Activated B cell treated with CpG ODN at 0.5 μM for 24 hours (primary cell): ENCODE measurements around the gene EXOSC5. TPM values are rescaled to one million over a fixed set of nuclear protein-coding genes. Genes with fewer than 3 reads are reported as not detected.

Source experiments
- ATAC-seq: fragments of 200-7000 bp; cut with Tn5 transposase; one replicate; pipeline ENCODE4 v1.10.0; 2021; ENCODE audit warnings: low read depth, mild to moderate bottlenecking, moderate library complexity
- CTCF ChIA-PET: fragments of 350-600 bp; sonication (Branson Sonifier 250); formaldehyde crosslinking; loops from one replicate; lab custom pipeline; 2021; ENCODE audit warnings: antibody characterized with exemption; lab: Charles Lee
- POLR2A ChIA-PET: fragments of 350-600 bp; sonication (Branson Sonifier 250); formaldehyde crosslinking; loops from one replicate; lab custom pipeline; 2021; ENCODE audit warnings: antibody characterized with exemption; lab: Charles Lee
- DNase-seq: peaks from one replicate; pipeline ENCODE4 v3.0.0; 2022
- H3K27ac Mint-ChIP-seq: one replicate; pipeline ENCODE4 v1.8.0; 2020; ENCODE audit warnings: mixed read lengths
- H3K27me3 Mint-ChIP-seq: one replicate; pipeline ENCODE4 v1.8.0; 2021; ENCODE audit warnings: mixed read lengths
- H3K36me3 Mint-ChIP-seq: one replicate; pipeline ENCODE4 v1.8.0; 2021; ENCODE audit warnings: low read depth, mixed read lengths
- H3K4me1 Mint-ChIP-seq: one replicate; pipeline ENCODE4 v1.8.0; 2021; ENCODE audit warnings: mixed read lengths
- H3K4me3 Mint-ChIP-seq: one replicate; pipeline ENCODE4 v1.8.0; 2020; ENCODE audit warnings: mild to moderate bottlenecking, mixed read lengths
- H3K9me3 Mint-ChIP-seq: one replicate; pipeline ENCODE4 v1.8.0; 2020; ENCODE audit warnings: mixed read lengths
- CTCF ChIP-seq: fragments of 200-600 bp; IDR thresholded peaks from one replicate; pipeline ENCODE4 v1.8.0; 2022; ENCODE audit warnings: antibody characterized with exemption, mild to moderate bottlenecking
- intact Hi-C: fragments of 100-400 bp; cut with micrococcal nuclease; formaldehyde crosslinking; loops from one replicate; pipeline ENCODE4 v1.15.1; 2024
- total RNA-seq: library from RNA; stranded (reverse); gene quantifications from 2 replicates; pipeline ENCODE4 v1.2.3, GENCODE V29; 2022

The EXOSC5 gene
- total RNA-seq, 1 donor from 2014 or later, result 30.1 TPM

GRCh38 chr19:41415154-41415571 is 18.0 kb upstream of the EXOSC5 start:
- intact Hi-C loops, result no loop called here
- POLR2A ChIA-PET, result no interaction called here
- H3K9me3 Mint-ChIP-seq, result no peaks in the 10 kb centered on the region
- CTCF ChIA-PET, result no interaction called here
- no peak for TF ChIP-seq CTCF
- no peak overlapping the region for H3K27ac Mint-ChIP-seq
- H3K4me3 Mint-ChIP-seq, result no peak overlapping the region
- H3K4me1 Mint-ChIP-seq, result peaks cover 1% of the 10 kb centered on the region
- ATAC-seq, result no peak
- H3K36me3 Mint-ChIP-seq, result peaks cover 75% of the 10 kb centered on the region
- DNase-seq, result no peak
- H3K27me3 Mint-ChIP-seq, result no peaks in the 10 kb centered on the region

GRCh38 chr19:41414461-41414860 is 17.3 kb upstream of the EXOSC5 start:
- Mint-ChIP-seq H3K36me3 (peaks cover 71% of the 10 kb centered on the region), H3K27ac (no peak overlapping the region), H3K4me3 (no peak overlapping the region), H3K9me3 (no peaks in the 10 kb centered on the region), H3K27me3 (no peaks in the 10 kb centered on the region), H3K4me1 (peaks cover 7% of the 10 kb centered on the region)
- no peak for DNase-seq
- CTCF ChIA-PET, result no interaction called here
- intact Hi-C loops, result no loop called here
- TF ChIP-seq CTCF, result no peak
- POLR2A ChIA-PET, result no interaction called here
- ATAC-seq, result no peak

GRCh38 chr19:41413947-41414346 is 16.8 kb upstream of the EXOSC5 start:
- ATAC-seq (no peak), DNase-seq (no peak)
- H3K27me3 Mint-ChIP-seq, result no peaks in the 10 kb centered on the region
- H3K9me3 Mint-ChIP-seq, result no peaks in the 10 kb centered on the region
- no peak overlapping the region for H3K27ac Mint-ChIP-seq
- H3K4me3 Mint-ChIP-seq, result no peak overlapping the region
- ChIA-PET CTCF (no interaction called here), POLR2A (no interaction called here)
- peaks cover 10% of the 10 kb centered on the region for H3K4me1 Mint-ChIP-seq
- TF ChIP-seq CTCF, result no peak
- intact Hi-C loops, result no loop called here
- peaks cover 66% of the 10 kb centered on the region for H3K36me3 Mint-ChIP-seq

- H3K27ac Mint-ChIP-seq, result no peak overlapping the region
- ATAC-seq (no peak), DNase-seq (no peak)
- peaks cover 10% of the 10 kb centered on the region for H3K4me1 Mint-ChIP-seq
- intact Hi-C loops, result no loop called here
- CTCF ChIA-PET, result no interaction called here
- H3K36me3 Mint-ChIP-seq, result peaks cover 56% of the 10 kb centered on the region
- no peak for TF ChIP-seq CTCF
- no peaks in the 10 kb centered on the region for H3K9me3 Mint-ChIP-seq
- H3K4me3 Mint-ChIP-seq, result no peak overlapping the region
- POLR2A ChIA-PET, result no interaction called here
- H3K27me3 Mint-ChIP-seq, result no peaks in the 10 kb centered on the region
Measured at GRCh38 chr19:41412953-41413352, 15.8 kb upstream of the EXOSC5 start.

GRCh38 chr19:41411968-41412265 is 14.8 kb upstream of the EXOSC5 start:
- POLR2A ChIA-PET, result no interaction called here
- no peaks in the 10 kb centered on the region for H3K27me3 Mint-ChIP-seq
- intact Hi-C loops, result no loop called here

More at GRCh38 chr19:41411968-41412265, 14.8 kb upstream of the EXOSC5 start:
- no peak overlapping the region for H3K4me3 Mint-ChIP-seq
- no peak overlapping the region for H3K27ac Mint-ChIP-seq
- no peak for TF ChIP-seq CTCF
- peaks cover 52% of the 10 kb centered on the region for H3K36me3 Mint-ChIP-seq
- no peaks in the 10 kb centered on the region for H3K9me3 Mint-ChIP-seq
- peaks cover 14% of the 10 kb centered on the region for H3K4me1 Mint-ChIP-seq
- ATAC-seq, result no peak
- CTCF ChIA-PET, result no interaction called here
- no peak for DNase-seq
